Kidney (tissue), 14 donors: ENCODE data around the gene SPATS2L. TPM values are rescaled to one million over a fixed set of nuclear protein-coding genes. Genes with fewer than 3 reads are reported as not detected.

Experiments
- DNase-seq, 5 donors: peaks; one replicate each; pipeline ENCODE4 v3.0.0-alpha.2; 2013 to 2020
- FAIRE-seq: peaks from 2 replicates; lab custom pipeline; 2012; peaks lifted over from hg19 to GRCh38; lab: Jason Lieb, UNC
- H3K27ac ChIP-seq, 2 donors: one replicate each; pipeline ENCODE4 v1.7.0; 2013; ENCODE audit warnings: low read depth in 2 of 2, low read length in 2 of 2, inconsistent platforms in 1 of 2
- H3K27me3 ChIP-seq: one replicate; pipeline ENCODE4 v1.7.1; 2013; ENCODE audit warnings: low read length, inconsistent platforms; ENCODE audit not compliant: control insufficient read depth, insufficient read depth
- H3K36me3 ChIP-seq, 3 donors: one replicate each; pipeline versions ENCODE4 v1.7.0 to v1.7.1; 2013; ENCODE audit warnings: low read length in 3 of 3, control low read depth in 1 of 3, inconsistent platforms in 1 of 3; ENCODE audit not compliant: insufficient read depth in 3 of 3, control insufficient read depth in 2 of 3
- H3K4me1 ChIP-seq, 3 donors: one replicate each; pipeline versions ENCODE4 v1.7.0 to v1.7.1; 2013; ENCODE audit warnings: low read length in 3 of 3, inconsistent platforms in 1 of 3, low read depth in 1 of 3; ENCODE audit not compliant: control insufficient read depth in 2 of 3, insufficient read depth in 2 of 3
- H3K4me3 ChIP-seq, 3 donors: one replicate each; pipeline versions ENCODE4 v1.7.0 to v1.8.1; 2013; ENCODE audit warnings: low read length in 3 of 3, control low read depth in 1 of 3, inconsistent platforms in 1 of 3
- H3K9ac ChIP-seq, 3 donors: one replicate each; pipeline versions ENCODE4 v1.7.0 to v1.7.1; 2013; ENCODE audit warnings: low read length in 3 of 3, control low read depth in 1 of 3, inconsistent platforms in 1 of 3
- H3K9me3 ChIP-seq, 3 donors: one replicate each; pipeline versions ENCODE4 v1.7.0 to v1.7.1; 2013; ENCODE audit warnings: low read length in 3 of 3, control low read depth in 1 of 3, inconsistent platforms in 1 of 3; ENCODE audit not compliant: control insufficient read depth in 2 of 3, insufficient read depth in 1 of 3
- intact Hi-C: fragments of 100-400 bp; cut with DNase I; formaldehyde crosslinking; loops from one replicate; pipeline ENCODE4 v1.11.1; 2022
- polyA plus RNA-seq: library from polyadenylated mRNA; stranded (reverse); fragments of 350-450 nt; fragmentation: Illumina TruSeq; extraction: RNeasy Lipid Tissue Mini Kit (QIAGEN cat#74804); gene quantifications from one replicate; pipeline ENCODE4 v1.2.3, GENCODE V29; 2014; ENCODE audit warnings: low read depth, low replicate concordance; ENCODE audit not compliant: insufficient read depth
- total RNA-seq: library from RNA; stranded (reverse); fragmentation: NEBNext Ultra II Directional; extraction: Animal tissue kit (Norgen Biotek cat#: 25700); gene quantifications from one replicate; pipeline ENCODE4 v1.2.1, GENCODE V29; 2021
- TF ChIP-seq, protein P1 (sequence below): IDR thresholded peaks from 3 replicates; pipeline ENCODE4 v1.5.1; 2012; ENCODE audit warnings: mild to moderate bottlenecking, moderate library complexity, borderline replicate concordance; ENCODE audit not compliant: insufficient read depth; ENCODE audit errors: extremely low read depth
- donor health status: control.
- donor health status: control.
- donor health status: control.
- donor health status: control.
- donor health status: control.
- donor health status: DM: yes; HTN: yes; CAD: no.
- donor health status: Normal renal cell carcinoma (clear cell type).

Gene SPATS2L
- total and polyA plus RNA-seq, 2 donors from 2014 or later: 86.1 to 166 TPM

DNA sequence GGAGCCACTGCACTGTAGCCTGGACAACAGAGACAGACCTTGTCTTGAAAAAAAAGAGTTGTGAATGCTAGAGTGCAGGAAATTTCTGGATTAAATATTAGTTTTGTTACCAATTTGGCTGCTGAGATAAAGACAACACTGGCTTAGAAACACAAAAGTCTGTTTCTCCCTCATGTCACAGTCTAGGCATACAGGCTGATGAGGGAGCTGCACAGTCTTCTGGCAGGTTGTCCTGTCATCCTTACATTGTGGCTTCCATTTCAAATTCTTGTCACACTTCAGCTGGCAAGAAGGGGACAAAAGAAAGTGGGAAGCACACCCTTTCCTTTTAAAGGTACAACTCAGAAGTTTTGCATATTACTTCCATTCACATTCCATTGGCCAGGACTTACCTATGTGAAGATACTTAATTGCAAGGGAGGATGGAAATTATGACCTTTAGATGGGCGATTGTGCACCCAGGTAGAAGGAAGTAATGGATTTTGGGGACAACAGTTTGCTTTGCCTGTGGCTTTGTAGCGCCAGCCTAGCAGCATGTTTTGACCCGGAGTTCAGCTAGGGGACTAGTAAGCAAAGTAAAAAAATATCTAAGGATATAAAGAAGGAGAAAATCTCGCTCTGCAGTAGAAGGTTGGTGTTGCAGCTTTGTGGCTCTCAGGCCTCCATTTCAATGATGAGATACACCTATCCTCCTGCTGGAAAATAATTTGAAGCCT, 55.9 kb downstream of the SPATS2L start:
- TF ChIP-seq, protein P1, sequence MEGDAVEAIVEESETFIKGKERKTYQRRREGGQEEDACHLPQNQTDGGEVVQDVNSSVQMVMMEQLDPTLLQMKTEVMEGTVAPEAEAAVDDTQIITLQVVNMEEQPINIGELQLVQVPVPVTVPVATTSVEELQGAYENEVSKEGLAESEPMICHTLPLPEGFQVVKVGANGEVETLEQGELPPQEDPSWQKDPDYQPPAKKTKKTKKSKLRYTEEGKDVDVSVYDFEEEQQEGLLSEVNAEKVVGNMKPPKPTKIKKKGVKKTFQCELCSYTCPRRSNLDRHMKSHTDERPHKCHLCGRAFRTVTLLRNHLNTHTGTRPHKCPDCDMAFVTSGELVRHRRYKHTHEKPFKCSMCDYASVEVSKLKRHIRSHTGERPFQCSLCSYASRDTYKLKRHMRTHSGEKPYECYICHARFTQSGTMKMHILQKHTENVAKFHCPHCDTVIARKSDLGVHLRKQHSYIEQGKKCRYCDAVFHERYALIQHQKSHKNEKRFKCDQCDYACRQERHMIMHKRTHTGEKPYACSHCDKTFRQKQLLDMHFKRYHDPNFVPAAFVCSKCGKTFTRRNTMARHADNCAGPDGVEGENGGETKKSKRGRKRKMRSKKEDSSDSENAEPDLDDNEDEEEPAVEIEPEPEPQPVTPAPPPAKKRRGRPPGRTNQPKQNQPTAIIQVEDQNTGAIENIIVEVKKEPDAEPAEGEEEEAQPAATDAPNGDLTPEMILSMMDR: no peak
- intact Hi-C loops: no loop called here
- no peak overlapping the region for H3K27ac ChIP-seq
- H3K27me3 ChIP-seq: no peaks in the 10 kb centered on the region
- FAIRE-seq (no peak), DNase-seq (no peak)
- no peak overlapping the region for H3K9ac ChIP-seq
- H3K4me3 ChIP-seq: no peak overlapping the region
- peaks cover 0 to 4% (median 0%) of the 10 kb centered on the region in 3 donors for H3K4me1 ChIP-seq
- no peaks in the 10 kb centered on the region for H3K9me3 ChIP-seq
- H3K36me3 ChIP-seq: no peaks in the 10 kb centered on the region

DNA sequence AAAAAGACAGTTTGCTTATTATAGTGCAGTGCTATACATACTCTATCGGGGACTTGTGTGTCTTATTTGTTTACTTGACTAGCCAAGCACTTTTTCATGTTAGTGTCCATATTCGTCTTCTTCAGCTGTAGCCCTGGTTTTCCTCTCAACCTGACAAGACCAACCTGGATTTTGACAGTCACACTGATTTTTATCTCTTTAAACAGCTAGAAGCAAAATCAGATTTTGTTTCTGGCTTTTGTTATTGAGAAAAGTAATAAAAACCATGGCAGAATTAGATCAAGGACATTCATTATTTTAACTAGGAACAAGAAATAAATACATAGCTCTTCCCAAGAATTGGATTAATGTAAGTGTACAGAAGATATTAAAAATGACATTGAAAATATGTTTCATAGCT, 56.8 kb downstream of the SPATS2L start:
- H3K4me1 ChIP-seq: peaks cover 0 to 12% (median 0%) of the 10 kb centered on the region in 3 donors
- no peak for FAIRE-seq
- no peak overlapping the region for H3K27ac ChIP-seq
- intact Hi-C loops: no loop called here
- H3K4me3 ChIP-seq: no peak overlapping the region
- no peaks in the 10 kb centered on the region for H3K9me3 ChIP-seq
- TF ChIP-seq, protein P1: no peak
- no peaks in the 10 kb centered on the region for H3K36me3 ChIP-seq
- no peak overlapping the region for H3K9ac ChIP-seq
- H3K27me3 ChIP-seq: no peaks in the 10 kb centered on the region
- DNase-seq: no peak

DNA sequence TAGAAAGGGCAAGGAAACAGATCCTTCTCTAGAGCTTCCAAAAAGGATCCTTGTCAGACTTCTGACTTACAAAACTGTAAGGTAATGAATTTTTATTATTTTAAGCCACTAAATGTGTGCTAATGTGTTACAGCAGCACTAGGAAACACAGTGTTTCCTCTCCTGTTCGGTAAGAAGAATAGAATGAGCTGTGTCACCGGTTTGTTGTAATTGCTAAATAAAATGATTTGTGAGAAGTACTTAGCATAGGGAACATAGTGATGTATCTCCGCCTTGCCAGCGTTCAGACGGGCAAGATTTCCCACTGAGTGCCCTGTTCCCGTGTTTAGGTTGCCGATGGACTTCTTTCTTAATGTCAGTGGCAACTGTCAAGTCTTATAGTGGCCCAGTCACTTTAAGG, 57.6 kb downstream of the SPATS2L start:
- Histone ChIP-seq H3K4me1 (peaks cover 0 to 15% (median 0%) of the 10 kb centered on the region in 3 donors), H3K27ac (no peak overlapping the region), H3K27me3 (no peaks in the 10 kb centered on the region), H3K9ac (no peak overlapping the region), H3K36me3 (no peaks in the 10 kb centered on the region), H3K9me3 (no peaks in the 10 kb centered on the region), H3K4me3 (no peak overlapping the region)
- TF ChIP-seq, protein P1: no peak
- FAIRE-seq (no peak), DNase-seq (no peak)
- intact Hi-C loops: no loop called here

DNA sequence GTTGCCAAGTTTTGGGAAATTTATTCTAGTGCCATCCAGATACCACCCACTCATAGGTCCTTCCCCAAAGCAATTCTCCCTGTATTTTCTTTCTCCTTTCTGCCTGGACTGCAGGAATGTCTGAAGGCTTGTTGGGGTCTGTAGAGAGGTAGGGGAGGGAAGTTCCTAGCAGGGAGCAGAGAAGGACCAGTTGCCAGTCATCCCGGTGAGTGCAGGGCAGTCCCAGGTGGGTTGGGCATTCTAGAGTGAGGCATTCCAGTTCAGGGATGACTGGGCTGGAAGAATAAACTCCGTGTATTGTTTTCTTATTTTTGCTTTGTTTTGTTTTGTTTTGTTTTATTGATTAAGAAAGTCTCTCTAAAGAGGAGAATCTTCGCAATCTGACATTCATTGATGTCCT, 58.1 kb downstream of the SPATS2L start:
- Histone ChIP-seq H3K4me1 (peaks cover 0 to 15% (median 0%) of the 10 kb centered on the region in 3 donors), H3K9me3 (no peaks in the 10 kb centered on the region), H3K9ac (no peak overlapping the region), H3K36me3 (no peaks in the 10 kb centered on the region), H3K27ac (no peak overlapping the region), H3K4me3 (no peak overlapping the region), H3K27me3 (no peaks in the 10 kb centered on the region)
- no peak for FAIRE-seq
- intact Hi-C loops: no loop called here
- no peak for DNase-seq
- TF ChIP-seq, protein P1: no peak
